ENCODE results near the gene AP1S1. TPM values are rescaled to one million over a fixed set of nuclear protein-coding genes. Genes with fewer than 3 reads are reported as not detected.
A peak's percentile ranks its signal among the peaks of the same experiment; 100 is the strongest.

AP1S1 gene
- total RNA-seq, 1 donor from 2014 or later, result 181 TPM

GRCh38 chr7:101122933-101123702 is 31.2 kb upstream of the AP1S1 start:
- Histone ChIP-seq H3K4me1 (ENCODE audit: insufficient read depth, low read length) (peaks cover 74% of the 10 kb centered on the region), H4K20me1 (ENCODE audit: insufficient read depth, low read length) (peaks cover 11% of the 10 kb centered on the region), H3K4me2 (ENCODE audit: low read length) (peak overlapping the region; percentile 86), H3K9me3 (ENCODE audit: insufficient read depth, low read depth, low read length) (no peaks in the 10 kb centered on the region), H3K4me3 (ENCODE audit: insufficient read depth, low read depth, low read length) (no peak overlapping the region), H3K36me3 (ENCODE audit: insufficient read depth, low read length) (no peaks in the 10 kb centered on the region), H3K79me2 (ENCODE audit: insufficient read depth, low read length) (peaks cover 28% of the 10 kb centered on the region), H3K27ac (ENCODE audit: low read depth, low read length) (peak overlapping the region; percentile 89), H2AFZ (ENCODE audit: low read depth, low read length) (no peak overlapping the region), H3K27me3 (ENCODE audit: insufficient read depth, low read length) (no peaks in the 10 kb centered on the region), H3K9ac (ENCODE audit: low read length) (peak overlapping the region; percentile 86)
- Mint-ChIP-seq H3K36me3 (ENCODE audit: low read depth, unreplicated experiment) (peaks cover 8% of the 10 kb centered on the region), H3K4me3 (ENCODE audit: unreplicated experiment) (peak overlapping the region; percentile 60), H3K9me3 (ENCODE audit: unreplicated experiment) (peaks cover 4% of the 10 kb centered on the region), H3K4me1 (ENCODE audit: low read depth, unreplicated experiment) (peaks cover 44% of the 10 kb centered on the region), H3K27me3 (ENCODE audit: low read depth, unreplicated experiment) (no peaks in the 10 kb centered on the region), H3K27ac (ENCODE audit: unreplicated experiment) (peak overlapping the region; percentile 100)
- FAIRE-seq, result no peak
- no peak for TF ChIP-seq EZH2 (IDR thresholded peaks at IDR 0.05; ENCODE audit: insufficient read depth, low read length)
- no peak for TF ChIP-seq CTCF (IDR thresholded peaks at IDR 0.05; ENCODE audit: insufficient read depth, low read depth, low read length)
- no peak for DNase-seq (ENCODE audit: low read depth)

DNA sequence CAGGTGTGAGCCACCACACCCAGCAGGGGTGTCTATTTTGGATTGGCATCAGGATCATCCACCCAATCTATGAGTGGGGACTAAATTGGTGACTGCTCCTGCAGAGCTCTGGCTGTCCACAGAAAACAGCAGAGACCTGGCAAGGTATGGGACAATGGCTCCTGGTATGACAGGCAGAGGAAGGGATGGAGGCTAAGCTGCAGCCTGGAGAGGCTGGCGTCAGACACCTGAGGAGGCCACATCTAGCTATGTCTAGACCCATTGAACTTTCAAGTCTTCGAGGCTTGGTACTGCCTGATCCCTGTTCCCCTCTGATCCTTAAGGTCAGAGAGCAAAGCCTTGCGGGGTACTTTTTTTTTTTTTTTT is 30.6 kb upstream of the AP1S1 start:
- peaks cover 33% of the 10 kb centered on the region for H3K79me2 ChIP-seq (ENCODE audit: insufficient read depth, low read length)
- H3K4me2 ChIP-seq (ENCODE audit: low read length), result no peak overlapping the region
- Mint-ChIP-seq H3K9me3 (ENCODE audit: unreplicated experiment) (peaks cover 2% of the 10 kb centered on the region), H3K4me3 (ENCODE audit: unreplicated experiment) (no peak overlapping the region), H3K27ac (ENCODE audit: unreplicated experiment) (peak overlapping the region; percentile 100), H3K36me3 (ENCODE audit: low read depth, unreplicated experiment) (peaks cover 13% of the 10 kb centered on the region), H3K27me3 (ENCODE audit: low read depth, unreplicated experiment) (no peaks in the 10 kb centered on the region), H3K4me1 (ENCODE audit: low read depth, unreplicated experiment) (peaks cover 42% of the 10 kb centered on the region)
- FAIRE-seq, result no peak
- no peak overlapping the region for H2AFZ ChIP-seq (ENCODE audit: low read depth, low read length)
- TF ChIP-seq CTCF (IDR thresholded peaks at IDR 0.05; ENCODE audit: insufficient read depth, low read depth, low read length), result no peak
- TF ChIP-seq EZH2 (IDR thresholded peaks at IDR 0.05; ENCODE audit: insufficient read depth, low read length), result no peak
- no peaks in the 10 kb centered on the region for H3K9me3 ChIP-seq (ENCODE audit: insufficient read depth, low read depth, low read length)
- no peak overlapping the region for H3K4me3 ChIP-seq (ENCODE audit: insufficient read depth, low read depth, low read length)
- no peak overlapping the region for H3K9ac ChIP-seq (ENCODE audit: low read length)
- H3K27me3 ChIP-seq (ENCODE audit: insufficient read depth, low read length), result no peaks in the 10 kb centered on the region
- peaks cover 5% of the 10 kb centered on the region for H3K36me3 ChIP-seq (ENCODE audit: insufficient read depth, low read length)
- no peak overlapping the region for H3K27ac ChIP-seq (ENCODE audit: low read depth, low read length)
- peaks cover 76% of the 10 kb centered on the region for H3K4me1 ChIP-seq (ENCODE audit: insufficient read depth, low read length)
- H4K20me1 ChIP-seq (ENCODE audit: insufficient read depth, low read length), result peaks cover 17% of the 10 kb centered on the region
- DNase-seq (ENCODE audit: low read depth), result no peak
